H9 (cell line): ENCODE results near the gene CTU2. TPM values are rescaled to one million over a fixed set of nuclear protein-coding genes. Genes with fewer than 3 reads are reported as not detected.

ENCODE experiments used
- DNase-seq: peaks from one replicate; pipeline ENCODE4 v3.0.0-alpha.2; 2017
- H2AFZ ChIP-seq: one replicate; pipeline ENCODE4 v1.6.1; 2013; ENCODE audit warnings: mild to moderate bottlenecking, low read length, control low read depth, moderate library complexity
- H2AK5ac ChIP-seq: 2 replicates; pipeline ENCODE4 v1.6.1; 2013; ENCODE audit warnings: low read length, control low read depth, mixed read lengths; ENCODE audit not compliant: insufficient read length
- H2BK120ac ChIP-seq: one replicate; pipeline ENCODE4 v1.6.1; 2013; ENCODE audit warnings: low read depth, mild to moderate bottlenecking, low read length, control low read depth, inconsistent platforms; ENCODE audit not compliant: poor library complexity, severe bottlenecking
- H2BK12ac ChIP-seq: 2 replicates; pipeline ENCODE4 v1.6.1; 2013; ENCODE audit warnings: low read length, control low read depth, mixed read lengths, low read depth; ENCODE audit not compliant: insufficient read length
- H2BK15ac ChIP-seq: 2 replicates; pipeline ENCODE4 v1.6.1; 2013; ENCODE audit warnings: low read depth, low read length, control low read depth
- H2BK20ac ChIP-seq: one replicate; pipeline ENCODE4 v1.6.1; 2013; ENCODE audit warnings: low read depth, mild to moderate bottlenecking, low read length, control low read depth, inconsistent platforms; ENCODE audit not compliant: poor library complexity, severe bottlenecking
- H2BK5ac ChIP-seq: 2 replicates; pipeline ENCODE4 v1.6.1; 2013; ENCODE audit warnings: low read length, control low read depth, mixed read lengths; ENCODE audit not compliant: insufficient read length
- H3K14ac ChIP-seq: 2 replicates; pipeline ENCODE4 v1.6.1; 2013; ENCODE audit warnings: low read length, control low read depth; ENCODE audit not compliant: insufficient read depth
- H3K18ac ChIP-seq: 2 replicates; pipeline ENCODE4 v1.6.1; 2013; ENCODE audit warnings: low read depth, mild to moderate bottlenecking, mixed read lengths, low read length, control low read depth; ENCODE audit not compliant: insufficient read length
- H3K23ac ChIP-seq: 2 replicates; pipeline ENCODE4 v1.6.1; 2013; ENCODE audit warnings: low read length, control low read depth, mixed read lengths, low read depth; ENCODE audit not compliant: insufficient read length
- H3K23me2 ChIP-seq: 2 replicates; pipeline ENCODE4 v1.6.1; 2013; ENCODE audit warnings: low read depth, mild to moderate bottlenecking, mixed read lengths, low read length, control low read depth; ENCODE audit not compliant: insufficient read length, poor library complexity, severe bottlenecking
- H3K27ac ChIP-seq: 2 replicates; pipeline ENCODE4 v1.5.1; 2013; ENCODE audit warnings: low read length, control low read depth, mixed read lengths, low read depth; ENCODE audit not compliant: insufficient read length
- H3K27me3 ChIP-seq: 2 replicates; pipeline ENCODE4 v1.6.1; 2013; ENCODE audit warnings: low read length, control low read depth, inconsistent platforms; ENCODE audit not compliant: insufficient read depth
- H3K4ac ChIP-seq: 2 replicates; pipeline ENCODE4 v1.6.1; 2013; ENCODE audit warnings: low read depth, mild to moderate bottlenecking, control low read depth, inconsistent platforms, low read length, moderate library complexity
- H3K4me1 ChIP-seq: 2 replicates; pipeline ENCODE4 v1.6.1; 2013; ENCODE audit warnings: low read length, control low read depth, inconsistent platforms; ENCODE audit not compliant: insufficient read depth
- H3K4me2 ChIP-seq: 2 replicates; pipeline ENCODE4 v1.6.1; 2013; ENCODE audit warnings: low read length, control low read depth, mixed read lengths; ENCODE audit not compliant: insufficient read length, insufficient read depth
- H3K56ac ChIP-seq: 2 replicates; pipeline ENCODE4 v1.6.1; 2013; ENCODE audit warnings: low read depth, mild to moderate bottlenecking, mixed read lengths, low read length, control low read depth; ENCODE audit not compliant: insufficient read length
- H3K79me1 ChIP-seq: 2 replicates; pipeline ENCODE4 v1.6.1; 2013; ENCODE audit warnings: low read depth, mild to moderate bottlenecking, moderate library complexity, low read length, control low read depth, inconsistent platforms; ENCODE audit not compliant: insufficient read depth, poor library complexity, severe bottlenecking
- H3K79me2 ChIP-seq: 2 replicates; pipeline ENCODE4 v1.6.1; 2013; ENCODE audit warnings: low read length, control low read depth, inconsistent platforms; ENCODE audit not compliant: insufficient read depth
- H3K9ac ChIP-seq: 2 replicates; pipeline ENCODE4 v1.6.1; 2013; ENCODE audit warnings: low read length, control low read depth, mixed read lengths; ENCODE audit not compliant: insufficient read length; ENCODE audit errors: extremely low read depth
- H3K9me3 ChIP-seq: one replicate; pipeline ENCODE4 v1.6.1; 2013; ENCODE audit warnings: low read depth, low read length, inconsistent platforms; ENCODE audit not compliant: control insufficient read depth
- H3T11ph ChIP-seq: one replicate; pipeline ENCODE4 v1.6.1; 2013; ENCODE audit warnings: mild to moderate bottlenecking, low read length, control low read depth, inconsistent platforms
- H4K20me1 ChIP-seq: one replicate; pipeline ENCODE4 v1.6.1; 2013; ENCODE audit not compliant: control insufficient read depth, insufficient read length, insufficient read depth
- H4K5ac ChIP-seq: 2 replicates; pipeline ENCODE4 v1.6.1; 2013; ENCODE audit warnings: low read depth, mild to moderate bottlenecking, mixed read lengths, low read length, control low read depth; ENCODE audit not compliant: insufficient read length
- H4K8ac ChIP-seq: replicated peaks from 2 replicates; pipeline ENCODE4 v1.6.1; 2013; ENCODE audit warnings: low read length, control low read depth, mixed read lengths, low read depth; ENCODE audit not compliant: insufficient read length
- H4K91ac ChIP-seq: 2 replicates; pipeline ENCODE4 v1.6.1; 2013; ENCODE audit warnings: low read depth, mild to moderate bottlenecking, moderate library complexity, mixed read lengths, low read length, control low read depth; ENCODE audit not compliant: insufficient read length
- H3K27ac Mint-ChIP-seq, 3 experiments: 2 replicates in 2 of 3; 3 replicates in 1 of 3; pipeline ENCODE4 v1.8.0; 2020 to 2021; ENCODE audit warnings: mixed read lengths in 3 of 3, mild to moderate bottlenecking in 1 of 3, moderate library complexity in 1 of 3
- H3K27me3 Mint-ChIP-seq: 2 replicates; pipeline ENCODE4 v1.8.0; 2021; ENCODE audit warnings: low read depth, mild to moderate bottlenecking, moderate library complexity, mixed read lengths
- H3K36me3 Mint-ChIP-seq, 3 experiments: 2 replicates in 2 of 3; 3 replicates in 1 of 3; pipeline ENCODE4 v1.8.0; 2020 to 2021; ENCODE audit warnings: low read depth in 3 of 3, mixed read lengths in 3 of 3; ENCODE audit not compliant: insufficient read depth in 1 of 3
- H3K4me1 Mint-ChIP-seq, 2 experiments: 2 replicates each; pipeline ENCODE4 v1.8.0; 2020; ENCODE audit warnings: mixed read lengths in 2 of 2
- H3K4me3 Mint-ChIP-seq, 2 experiments: 2 replicates in 1 of 2; 3 replicates in 1 of 2; pipeline ENCODE4 v1.8.0; 2020 to 2021; ENCODE audit warnings: mild to moderate bottlenecking in 2 of 2, mixed read lengths in 2 of 2, moderate library complexity in 1 of 2
- H3K9me3 Mint-ChIP-seq, 2 experiments: 2 replicates in 1 of 2; 3 replicates in 1 of 2; pipeline ENCODE4 v1.8.0; 2020; ENCODE audit warnings: mild to moderate bottlenecking in 2 of 2, mixed read lengths in 2 of 2, moderate library complexity in 1 of 2
- CTCF ChIP-seq: fragments of 200-600 bp; sonication (generic); conservative IDR thresholded peaks from 3 replicates; pipeline ENCODE4 v1.8.0; 2021; ENCODE audit warnings: antibody characterized with exemption, mild to moderate bottlenecking
- WGBS: extraction: QIAGEN DNeasy Blood & Tissue Kit; methylation state at CpG from one replicate; pipeline ENCODE4 v1.1.7; 2013; ENCODE audit warnings: missing lambda C conversion rate, low lambda C conversion rate, mixed read lengths; ENCODE audit not compliant: insufficient read length; ENCODE audit errors: extremely low coverage; 5-methylcytosine and 5-hydroxymethylcytosine counted together
- total RNA-seq: library from RNA; stranded (reverse); gene quantifications from 2 replicates; pipeline ENCODE4 v1.2.1, GENCODE V29; 2021

Gene CTU2
- total RNA-seq, 1 experiment from 2014 or later = 32.8 TPM

DNA sequence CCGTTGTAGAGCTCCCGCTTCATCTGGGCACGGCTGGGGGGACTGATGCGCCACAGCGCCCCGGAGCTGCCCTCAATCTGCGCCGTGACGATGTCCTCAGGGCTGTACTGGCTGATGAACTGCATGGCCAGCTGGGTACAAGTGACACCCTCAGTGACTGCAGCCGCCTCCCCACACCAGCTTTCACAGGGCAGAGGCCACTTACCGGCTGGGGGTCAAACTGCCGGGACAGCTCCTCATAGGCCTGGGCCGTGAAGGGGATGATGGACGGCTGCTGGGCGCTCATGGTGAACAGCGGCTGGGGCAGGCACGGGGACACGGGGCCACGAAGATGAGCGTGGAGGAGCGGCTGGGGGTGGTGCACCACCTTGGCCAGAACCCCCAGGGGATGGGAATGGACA is 10.3 kb downstream of the CTU2 start:
- H2AK5ac ChIP-seq = no peak overlapping the region
- Mint-ChIP-seq H3K36me3 (peaks cover 10 to 42% (median 40%) of the 10 kb centered on the region in 3 experiments; a peak in 6 of 7 replicates), H3K4me1 (peaks cover 0 to 6% of the 10 kb centered on the region in 2 experiments; a peak in 1 of 4 replicates), H3K27ac (no peak overlapping the region; a peak in 1 of 7 replicates), H3K9me3 (no peaks in the 10 kb centered on the region), H3K27me3 (no peaks in the 10 kb centered on the region), H3K4me3 (no peak overlapping the region)
- no peak overlapping the region for H2BK12ac ChIP-seq
- no peak overlapping the region for H3T11ph ChIP-seq
- H3K23ac ChIP-seq = no peak overlapping the region
- no peak overlapping the region for H3K4me2 ChIP-seq
- no peaks in the 10 kb centered on the region for H3K9me3 ChIP-seq
- no CpG with 5 or more reads among the region's 21 CpGs for WGBS
- H2BK5ac ChIP-seq = no peak overlapping the region
- no peak overlapping the region for H2BK120ac ChIP-seq
- no peak for TF ChIP-seq CTCF
- H3K4me1 ChIP-seq = no peaks in the 10 kb centered on the region
- DNase-seq = no peak
- H3K27me3 ChIP-seq = no peaks in the 10 kb centered on the region
- H3K23me2 ChIP-seq = no peaks in the 10 kb centered on the region
- no peak overlapping the region for H3K4ac ChIP-seq
- no peak overlapping the region for H3K9ac ChIP-seq
- H4K91ac ChIP-seq = no peak overlapping the region
- H3K27ac ChIP-seq = no peak overlapping the region
- H2AFZ ChIP-seq = no peak overlapping the region
- H3K79me2 ChIP-seq = no peaks in the 10 kb centered on the region
- H3K14ac ChIP-seq = no peak overlapping the region
- no peak overlapping the region for H2BK15ac ChIP-seq
- H4K5ac ChIP-seq = no peak overlapping the region
- H4K20me1 ChIP-seq = no peaks in the 10 kb centered on the region
- H3K18ac ChIP-seq = no peak overlapping the region
- H4K8ac ChIP-seq = no peak overlapping the region
- no peak overlapping the region for H2BK20ac ChIP-seq
- H3K79me1 ChIP-seq = no peaks in the 10 kb centered on the region
- no peak overlapping the region for H3K56ac ChIP-seq
